Right lobe of liver (tissue), 4 donors: Measurements from ENCODE around the gene QPCTL.

ENCODE experiments used
- POLR2A ChIP-seq: fragments of 450-650 bp; IDR thresholded peaks from one replicate; pipeline ENCODE4 v1.6.1; 2017; ENCODE audit warnings: antibody characterized with exemption, mild to moderate bottlenecking
- TF ChIP-seq, protein P1 (sequence below), 4 donors: fragments of 200-600 bp in 3 of 4; fragments of 450-650 bp in 1 of 4; IDR thresholded peaks; one replicate each; pipeline versions ENCODE4 v1.5.1 to v1.8.0; 2016 to 2022; ENCODE audit warnings: antibody characterized with exemption in 4 of 4, mild to moderate bottlenecking in 2 of 4
- donor health status: DM: no; HTN: no; CAD: no.
- donor health status: DM: no; HTN: no; CAD: no.
- donor health status: DM: no; HTN: yes; CAD: no.

GRCh38 chr19:45692187-45693105, at the start of gene QPCTL:
- TF ChIP-seq, protein P1, sequence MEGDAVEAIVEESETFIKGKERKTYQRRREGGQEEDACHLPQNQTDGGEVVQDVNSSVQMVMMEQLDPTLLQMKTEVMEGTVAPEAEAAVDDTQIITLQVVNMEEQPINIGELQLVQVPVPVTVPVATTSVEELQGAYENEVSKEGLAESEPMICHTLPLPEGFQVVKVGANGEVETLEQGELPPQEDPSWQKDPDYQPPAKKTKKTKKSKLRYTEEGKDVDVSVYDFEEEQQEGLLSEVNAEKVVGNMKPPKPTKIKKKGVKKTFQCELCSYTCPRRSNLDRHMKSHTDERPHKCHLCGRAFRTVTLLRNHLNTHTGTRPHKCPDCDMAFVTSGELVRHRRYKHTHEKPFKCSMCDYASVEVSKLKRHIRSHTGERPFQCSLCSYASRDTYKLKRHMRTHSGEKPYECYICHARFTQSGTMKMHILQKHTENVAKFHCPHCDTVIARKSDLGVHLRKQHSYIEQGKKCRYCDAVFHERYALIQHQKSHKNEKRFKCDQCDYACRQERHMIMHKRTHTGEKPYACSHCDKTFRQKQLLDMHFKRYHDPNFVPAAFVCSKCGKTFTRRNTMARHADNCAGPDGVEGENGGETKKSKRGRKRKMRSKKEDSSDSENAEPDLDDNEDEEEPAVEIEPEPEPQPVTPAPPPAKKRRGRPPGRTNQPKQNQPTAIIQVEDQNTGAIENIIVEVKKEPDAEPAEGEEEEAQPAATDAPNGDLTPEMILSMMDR (IDR thresholded peaks at IDR 0.05) = no peak
- peak; percentile 85 for TF ChIP-seq POLR2A
